Ovary (tissue), 9 donors: ENCODE results near the gene SHC4. TPM values are rescaled to one million over a fixed set of nuclear protein-coding genes. Genes with fewer than 3 reads are reported as not detected.

ENCODE experiments used
- DNase-seq, 5 donors: peaks; one replicate each; pipeline ENCODE4 v3.0.0-alpha.2; 2019 to 2020
- H3K27ac ChIP-seq, 2 donors: fragments of 200-600 bp; one replicate each; pipeline versions ENCODE4 v1.5.1 to v1.8.0; 2019 to 2022
- H3K27me3 ChIP-seq: fragments of 200-600 bp; one replicate; pipeline ENCODE4 v1.8.0; 2022
- H3K36me3 ChIP-seq: fragments of 200-600 bp; sonication (generic); one replicate; pipeline ENCODE4 v1.5.1; 2019
- H3K4me1 ChIP-seq: one replicate; pipeline ENCODE4 v1.8.1; 2013; ENCODE audit warnings: mild to moderate bottlenecking, moderate library complexity; ENCODE audit not compliant: insufficient read depth
- H3K4me3 ChIP-seq: fragments of 200-600 bp; sonication (generic); one replicate; pipeline ENCODE4 v1.5.1; 2017
- H3K9me3 ChIP-seq, 2 donors: fragments of 200-600 bp in 1 of 2; sonication (generic) in 1 of 2; one replicate each; pipeline versions ENCODE4 v1.5.1 to v1.8.1; 2013 to 2019; ENCODE audit warnings: mild to moderate bottlenecking in 1 of 2, moderate library complexity in 1 of 2
- CTCF ChIP-seq, 3 donors: fragments of 450-650 bp in 2 of 3; fragments of 200-600 bp in 1 of 3; IDR thresholded peaks; one replicate each; pipeline versions ENCODE4 v1.5.1 to v1.8.0; 2016 to 2022; ENCODE audit warnings: antibody characterized with exemption in 3 of 3, mild to moderate bottlenecking in 1 of 3
- EP300 ChIP-seq: sonication (generic); formaldehyde crosslinking; IDR thresholded peaks from one replicate; pipeline ENCODE4 v1.6.1; 2017; ENCODE audit warnings: antibody characterized with exemption
- POLR2A ChIP-seq: fragments of 450-650 bp; IDR thresholded peaks from one replicate; pipeline ENCODE4 v1.6.1; 2017; ENCODE audit warnings: antibody characterized with exemption, mild to moderate bottlenecking, moderate library complexity
- WGBS, 3 donors: extraction: QIAGEN DNeasy Blood & Tissue Kit in 1 of 3; methylation state at CpG; one replicate each; pipeline versions ENCODE4 v1.1.5 to v1.1.7; 2013 to 2017; 5-methylcytosine and 5-hydroxymethylcytosine counted together
- intact Hi-C, 4 donors: fragments of 100-400 bp; cut with DNase I; formaldehyde crosslinking; loops; one replicate each; pipeline versions ENCODE4 v1.11.0 to v1.15.1; 2022 to 2023
- polyA plus RNA-seq, 2 donors: library from polyadenylated mRNA; stranded (reverse); fragments of 200-250 nt in 1 of 2; fragments of 350-450 nt in 1 of 2; fragmentation: Illumina TruSeq in 1 of 2; extraction: RNeasy Lipid Tissue Mini Kit (QIAGEN cat#74804) in 1 of 2; gene quantifications; one replicate each; pipeline ENCODE4 v1.2.3, GENCODE V29; 2013 to 2014
- total RNA-seq, 7 donors: library from RNA; depleted of rRNA in 2 of 7; stranded (reverse); fragments of >200 nt in 2 of 7; fragmentation: NEBNext Ultra II Directional in 3 of 7; extraction: Animal tissue kit (Norgen Biotek cat#: 25700) in 3 of 7; gene quantifications; one replicate each; pipeline versions ENCODE4 v1.1.0 to v1.2.4, GENCODE V29; 2016 to 2023
- donor health status: DM: no; HTN: no; CAD: no; lungs with moderate emphysema.
- donor health status: DM: no; HTN: no; CAD: no.
- donor health status: Bipolar disorder and iron deficiency.
- donor health status: DM: yes; HTN: yes; CAD: no.
- donor health status: DM: no; HTN: no; CAD: no.
- donor health status: DM: yes; HTN: yes; CAD: no.

Gene SHC4
- total and polyA plus RNA-seq, 9 donors: 0.10 to 1.8 (median 0.35) TPM

- intact Hi-C loops: loop anchor here in 1 of 4 donors (2.0 kb wide), 1 partner anchor 15 kb away; no protein-coding TSS in a partner anchor
- TF ChIP-seq CTCF (IDR thresholded peaks at IDR 0.05) (no peak), POLR2A (no peak), EP300 (no peak)
- no peaks in the 10 kb centered on the region for H3K4me1 ChIP-seq
- no peaks in the 10 kb centered on the region for H3K36me3 ChIP-seq
- H3K9me3 ChIP-seq: no peaks in the 10 kb centered on the region
- H3K27me3 ChIP-seq: no peaks in the 10 kb centered on the region
- no peak overlapping the region for H3K4me3 ChIP-seq
- WGBS, 3 donors: 86 to 95% (median 94%) methylated on average over 2 of the region's 2 CpGs
- no peak overlapping the region for H3K27ac ChIP-seq
- no peak for DNase-seq
These were observed 25.8 kb downstream of the SHC4 start for GRCh38 chr15:48937886-48938285.

GRCh38 chr15:48936666-48937065, 27.1 kb downstream of the SHC4 start:
- Histone ChIP-seq H3K27ac (no peak overlapping the region), H3K4me3 (no peak overlapping the region), H3K9me3 (no peaks in the 10 kb centered on the region), H3K36me3 (no peaks in the 10 kb centered on the region), H3K27me3 (no peaks in the 10 kb centered on the region), H3K4me1 (no peaks in the 10 kb centered on the region)
- no peak for DNase-seq
- TF ChIP-seq POLR2A: no peak
- no peak for TF ChIP-seq EP300
- no peak for TF ChIP-seq CTCF (IDR thresholded peaks at IDR 0.05)
- WGBS, 3 donors: 46 to 53% (median 52%) methylated on average over 1 of the region's 1 CpG
- intact Hi-C loops: loop anchor here in 1 of 4 donors (2.0 kb wide), 1 partner anchor 16 kb away; no protein-coding TSS in a partner anchor

GRCh38 chr15:48935236-48935635, 28.5 kb downstream of the SHC4 start:
- no peak overlapping the region for H3K27ac ChIP-seq

GRCh38 chr15:48930735-48931134, 33.0 kb downstream of the SHC4 start:
- Histone ChIP-seq H3K36me3 (no peaks in the 10 kb centered on the region), H3K9me3 (no peaks in the 10 kb centered on the region), H3K27me3 (no peaks in the 10 kb centered on the region), H3K27ac (no peak overlapping the region), H3K4me1 (no peaks in the 10 kb centered on the region), H3K4me3 (no peak overlapping the region)
- no peak for TF ChIP-seq POLR2A
- no peak for TF ChIP-seq CTCF (IDR thresholded peaks at IDR 0.05)
- TF ChIP-seq EP300: no peak
- DNase-seq: no peak
- WGBS, 3 donors: 77 to 81% (median 77%) methylated on average over 4 of the region's 4 CpGs
- intact Hi-C loops: no loop called here

More at GRCh38 chr15:48935236-48935635, 28.5 kb downstream of the SHC4 start:
- Histone ChIP-seq H3K4me1 (no peaks in the 10 kb centered on the region), H3K36me3 (no peaks in the 10 kb centered on the region), H3K9me3 (no peaks in the 10 kb centered on the region), H3K4me3 (no peak overlapping the region), H3K27me3 (no peaks in the 10 kb centered on the region)
- TF ChIP-seq CTCF (IDR thresholded peaks at IDR 0.05) (no peak), EP300 (no peak), POLR2A (no peak)
- intact Hi-C loops: no loop called here
- no peak for DNase-seq
